Epithelial cell of esophagus (primary cell): ENCODE measurements around the gene LAX1.

Source experiments
- DNase-seq: peaks from one replicate; pipeline ENCODE4 v3.0.0; 2010; ENCODE audit warnings: low read depth
- H3K4me3 ChIP-seq: 2 replicates; pipeline ENCODE4 v1.5.1; 2011; ENCODE audit warnings: mild to moderate bottlenecking, low read length, control low read depth
- CTCF ChIP-seq: IDR thresholded peaks from 2 replicates; pipeline ENCODE4 v1.5.1; 2011; ENCODE audit warnings: low read depth, mild to moderate bottlenecking, low read length, control low read depth, inconsistent platforms; ENCODE audit not compliant: insufficient read depth; ENCODE audit errors: missing control alignments

Gene LAX1

GRCh38 chr1:203813581-203814341 lies 48.8 kb downstream of the LAX1 start:
- DNase-seq = no peak
- no peak overlapping the region for H3K4me3 ChIP-seq
- no peak for TF ChIP-seq CTCF

DNA sequence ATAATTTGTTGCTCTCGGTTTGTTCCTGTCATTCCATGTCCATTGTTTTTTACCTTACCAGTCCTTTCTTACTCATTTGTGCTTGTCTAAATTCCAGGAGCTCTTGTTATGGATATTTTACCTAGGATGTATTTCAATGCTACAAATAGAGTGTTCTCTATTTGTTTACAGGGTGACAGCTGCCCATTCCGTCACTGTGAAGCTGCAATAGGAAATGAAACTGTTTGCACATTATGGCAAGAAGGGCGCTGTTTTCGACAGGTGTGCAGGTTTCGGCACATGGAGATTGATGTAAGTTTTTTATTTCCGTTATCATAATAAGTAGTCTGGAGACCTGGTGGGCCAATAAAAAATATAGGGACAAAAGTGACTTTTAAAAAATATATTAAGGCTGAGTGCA lies 53.4 kb downstream of the LAX1 start:
- no peak for DNase-seq
- no peak for TF ChIP-seq CTCF
- H3K4me3 ChIP-seq = no peak overlapping the region

DNA sequence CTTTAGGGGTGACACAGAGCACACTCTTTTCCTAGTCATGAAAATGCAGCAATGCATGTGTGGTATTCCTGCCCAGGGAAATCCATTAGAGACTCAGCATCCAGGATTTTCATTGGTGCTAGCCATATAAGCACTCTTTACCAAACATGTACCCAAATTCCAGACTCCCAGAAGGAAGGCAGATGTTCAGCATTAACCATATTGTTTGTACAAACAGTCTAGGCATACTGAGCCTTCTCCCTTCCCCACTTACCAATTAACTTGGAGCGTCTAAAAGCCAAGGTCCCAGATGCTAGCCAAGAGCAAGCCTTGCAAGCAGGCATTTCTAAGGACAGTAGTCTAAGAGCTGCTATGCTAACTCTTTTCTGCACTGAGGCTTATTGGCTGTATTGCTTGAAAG lies 58.3 kb downstream of the LAX1 start:
- H3K4me3 ChIP-seq = no peak overlapping the region
- DNase-seq = no peak
- no peak for TF ChIP-seq CTCF
